ENCODE measurements around the gene LMBRD1.

DNA sequence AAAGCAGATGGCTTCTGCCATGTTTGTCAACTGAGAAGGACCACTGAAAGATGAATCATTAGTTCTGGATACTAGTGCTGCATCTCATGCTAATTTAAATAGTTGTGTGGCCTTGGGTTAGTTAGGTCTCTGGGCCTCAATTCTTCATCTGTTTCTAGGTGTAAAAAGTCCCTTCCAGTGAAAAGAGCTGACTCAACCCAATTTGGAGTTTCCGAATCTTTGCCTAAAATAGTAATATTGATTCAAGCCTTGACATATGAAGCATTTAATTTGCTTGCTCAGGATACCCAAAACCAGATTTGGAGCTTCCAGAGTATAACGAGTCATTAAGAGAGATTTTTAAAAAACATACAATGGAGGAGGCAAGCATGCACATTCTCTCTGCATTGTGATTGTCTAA is 163.9 kb downstream of the LMBRD1 start:
- TF ChIP-seq, protein P1, sequence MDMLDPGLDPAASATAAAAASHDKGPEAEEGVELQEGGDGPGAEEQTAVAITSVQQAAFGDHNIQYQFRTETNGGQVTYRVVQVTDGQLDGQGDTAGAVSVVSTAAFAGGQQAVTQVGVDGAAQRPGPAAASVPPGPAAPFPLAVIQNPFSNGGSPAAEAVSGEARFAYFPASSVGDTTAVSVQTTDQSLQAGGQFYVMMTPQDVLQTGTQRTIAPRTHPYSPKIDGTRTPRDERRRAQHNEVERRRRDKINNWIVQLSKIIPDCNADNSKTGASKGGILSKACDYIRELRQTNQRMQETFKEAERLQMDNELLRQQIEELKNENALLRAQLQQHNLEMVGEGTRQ (IDR thresholded peaks at IDR 0.05; ENCODE audit: borderline replicate concordance, low read depth, low read length): no peak
- TF ChIP-seq, protein P2, sequence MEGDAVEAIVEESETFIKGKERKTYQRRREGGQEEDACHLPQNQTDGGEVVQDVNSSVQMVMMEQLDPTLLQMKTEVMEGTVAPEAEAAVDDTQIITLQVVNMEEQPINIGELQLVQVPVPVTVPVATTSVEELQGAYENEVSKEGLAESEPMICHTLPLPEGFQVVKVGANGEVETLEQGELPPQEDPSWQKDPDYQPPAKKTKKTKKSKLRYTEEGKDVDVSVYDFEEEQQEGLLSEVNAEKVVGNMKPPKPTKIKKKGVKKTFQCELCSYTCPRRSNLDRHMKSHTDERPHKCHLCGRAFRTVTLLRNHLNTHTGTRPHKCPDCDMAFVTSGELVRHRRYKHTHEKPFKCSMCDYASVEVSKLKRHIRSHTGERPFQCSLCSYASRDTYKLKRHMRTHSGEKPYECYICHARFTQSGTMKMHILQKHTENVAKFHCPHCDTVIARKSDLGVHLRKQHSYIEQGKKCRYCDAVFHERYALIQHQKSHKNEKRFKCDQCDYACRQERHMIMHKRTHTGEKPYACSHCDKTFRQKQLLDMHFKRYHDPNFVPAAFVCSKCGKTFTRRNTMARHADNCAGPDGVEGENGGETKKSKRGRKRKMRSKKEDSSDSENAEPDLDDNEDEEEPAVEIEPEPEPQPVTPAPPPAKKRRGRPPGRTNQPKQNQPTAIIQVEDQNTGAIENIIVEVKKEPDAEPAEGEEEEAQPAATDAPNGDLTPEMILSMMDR (IDR thresholded peaks at IDR 0.05): no peak
- TF ChIP-seq TAF1 (IDR thresholded peaks at IDR 0.05; ENCODE audit: borderline replicate concordance, low read depth, low read length): no peak
- TF ChIP-seq, protein P3, sequence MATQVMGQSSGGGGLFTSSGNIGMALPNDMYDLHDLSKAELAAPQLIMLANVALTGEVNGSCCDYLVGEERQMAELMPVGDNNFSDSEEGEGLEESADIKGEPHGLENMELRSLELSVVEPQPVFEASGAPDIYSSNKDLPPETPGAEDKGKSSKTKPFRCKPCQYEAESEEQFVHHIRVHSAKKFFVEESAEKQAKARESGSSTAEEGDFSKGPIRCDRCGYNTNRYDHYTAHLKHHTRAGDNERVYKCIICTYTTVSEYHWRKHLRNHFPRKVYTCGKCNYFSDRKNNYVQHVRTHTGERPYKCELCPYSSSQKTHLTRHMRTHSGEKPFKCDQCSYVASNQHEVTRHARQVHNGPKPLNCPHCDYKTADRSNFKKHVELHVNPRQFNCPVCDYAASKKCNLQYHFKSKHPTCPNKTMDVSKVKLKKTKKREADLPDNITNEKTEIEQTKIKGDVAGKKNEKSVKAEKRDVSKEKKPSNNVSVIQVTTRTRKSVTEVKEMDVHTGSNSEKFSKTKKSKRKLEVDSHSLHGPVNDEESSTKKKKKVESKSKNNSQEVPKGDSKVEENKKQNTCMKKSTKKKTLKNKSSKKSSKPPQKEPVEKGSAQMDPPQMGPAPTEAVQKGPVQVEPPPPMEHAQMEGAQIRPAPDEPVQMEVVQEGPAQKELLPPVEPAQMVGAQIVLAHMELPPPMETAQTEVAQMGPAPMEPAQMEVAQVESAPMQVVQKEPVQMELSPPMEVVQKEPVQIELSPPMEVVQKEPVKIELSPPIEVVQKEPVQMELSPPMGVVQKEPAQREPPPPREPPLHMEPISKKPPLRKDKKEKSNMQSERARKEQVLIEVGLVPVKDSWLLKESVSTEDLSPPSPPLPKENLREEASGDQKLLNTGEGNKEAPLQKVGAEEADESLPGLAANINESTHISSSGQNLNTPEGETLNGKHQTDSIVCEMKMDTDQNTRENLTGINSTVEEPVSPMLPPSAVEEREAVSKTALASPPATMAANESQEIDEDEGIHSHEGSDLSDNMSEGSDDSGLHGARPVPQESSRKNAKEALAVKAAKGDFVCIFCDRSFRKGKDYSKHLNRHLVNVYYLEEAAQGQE (IDR thresholded peaks at IDR 0.05; ENCODE audit: low read depth, low read length): no peak
- TF ChIP-seq NFIC (IDR thresholded peaks at IDR 0.05; ENCODE audit: borderline replicate concordance): no peak
- TF ChIP-seq CHD2 (IDR thresholded peaks at IDR 0.05; ENCODE audit: low read length, partially characterized antibody): no peak
- TF ChIP-seq, protein P4, sequence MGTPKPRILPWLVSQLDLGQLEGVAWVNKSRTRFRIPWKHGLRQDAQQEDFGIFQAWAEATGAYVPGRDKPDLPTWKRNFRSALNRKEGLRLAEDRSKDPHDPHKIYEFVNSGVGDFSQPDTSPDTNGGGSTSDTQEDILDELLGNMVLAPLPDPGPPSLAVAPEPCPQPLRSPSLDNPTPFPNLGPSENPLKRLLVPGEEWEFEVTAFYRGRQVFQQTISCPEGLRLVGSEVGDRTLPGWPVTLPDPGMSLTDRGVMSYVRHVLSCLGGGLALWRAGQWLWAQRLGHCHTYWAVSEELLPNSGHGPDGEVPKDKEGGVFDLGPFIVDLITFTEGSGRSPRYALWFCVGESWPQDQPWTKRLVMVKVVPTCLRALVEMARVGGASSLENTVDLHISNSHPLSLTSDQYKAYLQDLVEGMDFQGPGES (IDR thresholded peaks at IDR 0.05; ENCODE audit: low read depth, low read length): no peak
- TF ChIP-seq FOSL2 (IDR thresholded peaks at IDR 0.05; ENCODE audit: borderline replicate concordance, low read depth): no peak
- TF ChIP-seq, protein P5, sequence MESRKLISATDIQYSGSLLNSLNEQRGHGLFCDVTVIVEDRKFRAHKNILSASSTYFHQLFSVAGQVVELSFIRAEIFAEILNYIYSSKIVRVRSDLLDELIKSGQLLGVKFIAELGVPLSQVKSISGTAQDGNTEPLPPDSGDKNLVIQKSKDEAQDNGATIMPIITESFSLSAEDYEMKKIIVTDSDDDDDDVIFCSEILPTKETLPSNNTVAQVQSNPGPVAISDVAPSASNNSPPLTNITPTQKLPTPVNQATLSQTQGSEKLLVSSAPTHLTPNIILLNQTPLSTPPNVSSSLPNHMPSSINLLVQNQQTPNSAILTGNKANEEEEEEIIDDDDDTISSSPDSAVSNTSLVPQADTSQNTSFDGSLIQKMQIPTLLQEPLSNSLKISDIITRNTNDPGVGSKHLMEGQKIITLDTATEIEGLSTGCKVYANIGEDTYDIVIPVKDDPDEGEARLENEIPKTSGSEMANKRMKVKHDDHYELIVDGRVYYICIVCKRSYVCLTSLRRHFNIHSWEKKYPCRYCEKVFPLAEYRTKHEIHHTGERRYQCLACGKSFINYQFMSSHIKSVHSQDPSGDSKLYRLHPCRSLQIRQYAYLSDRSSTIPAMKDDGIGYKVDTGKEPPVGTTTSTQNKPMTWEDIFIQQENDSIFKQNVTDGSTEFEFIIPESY (IDR thresholded peaks at IDR 0.05; ENCODE audit: borderline replicate concordance, low read depth): no peak
- no peak for TF ChIP-seq TEAD4 (IDR thresholded peaks at IDR 0.05; ENCODE audit: borderline replicate concordance, insufficient read depth)
- TF ChIP-seq, protein P6, sequence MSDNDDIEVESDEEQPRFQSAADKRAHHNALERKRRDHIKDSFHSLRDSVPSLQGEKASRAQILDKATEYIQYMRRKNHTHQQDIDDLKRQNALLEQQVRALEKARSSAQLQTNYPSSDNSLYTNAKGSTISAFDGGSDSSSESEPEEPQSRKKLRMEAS (IDR thresholded peaks at IDR 0.05; ENCODE audit: low read depth): no peak
- TF ChIP-seq JUND (IDR thresholded peaks at IDR 0.05): no peak
- TF ChIP-seq FOXM1 (IDR thresholded peaks at IDR 0.05; ENCODE audit: low read depth): no peak
- TF ChIP-seq EP300 (IDR thresholded peaks at IDR 0.05; ENCODE audit: borderline replicate concordance in 1 of 2, low read depth in 1 of 2, low read length in 1 of 2): no peak
